GM10248 (cell line): ENCODE data around the gene USP48.

Experiments
- CTCF ChIA-PET: fragments of 300-600 bp; sonication (Branson Sonifier 250); formaldehyde crosslinking; extraction: SDS; loops from one replicate; lab custom pipeline; 2021; ENCODE audit warnings: antibody characterized with exemption; lab: Yijun Ruan, JAX
- POLR2A ChIA-PET: fragments of 350-650 bp; sonication (Branson Sonifier 250); formaldehyde crosslinking; extraction: SDS; loops from one replicate; lab custom pipeline; 2020; ENCODE audit warnings: antibody characterized with exemption; lab: Yijun Ruan, JAX
- DNase-seq: peaks from one replicate; pipeline ENCODE4 v3.0.0; 2012; ENCODE audit errors: extremely low spot score
- TF ChIP-seq, protein P1 (sequence below): IDR thresholded peaks from 2 replicates; pipeline ENCODE4 v1.5.1; 2012; ENCODE audit warnings: mild to moderate bottlenecking, low read depth; ENCODE audit errors: extremely low read depth, missing control alignments, control extremely low read depth

The USP48 gene

DNA sequence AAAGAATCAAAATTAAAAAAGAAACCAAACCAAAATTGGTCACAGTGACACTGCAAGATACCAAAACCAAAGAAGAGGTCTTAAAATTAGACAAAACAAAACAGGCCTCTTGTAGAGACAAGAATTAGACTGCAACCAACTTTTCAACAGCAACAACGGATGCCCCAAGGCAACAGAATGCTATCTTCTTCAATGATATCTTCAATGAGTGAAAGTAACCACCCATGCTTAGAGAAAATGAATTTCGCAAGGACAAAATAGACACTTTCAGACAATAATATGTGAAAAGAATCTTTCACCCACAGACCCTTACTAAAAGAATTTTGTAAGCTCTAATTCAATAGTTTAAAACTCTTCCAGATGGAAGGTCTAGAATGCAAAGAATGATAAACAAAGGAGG, 41.7 kb downstream of the USP48 start:
- TF ChIP-seq, protein P1, sequence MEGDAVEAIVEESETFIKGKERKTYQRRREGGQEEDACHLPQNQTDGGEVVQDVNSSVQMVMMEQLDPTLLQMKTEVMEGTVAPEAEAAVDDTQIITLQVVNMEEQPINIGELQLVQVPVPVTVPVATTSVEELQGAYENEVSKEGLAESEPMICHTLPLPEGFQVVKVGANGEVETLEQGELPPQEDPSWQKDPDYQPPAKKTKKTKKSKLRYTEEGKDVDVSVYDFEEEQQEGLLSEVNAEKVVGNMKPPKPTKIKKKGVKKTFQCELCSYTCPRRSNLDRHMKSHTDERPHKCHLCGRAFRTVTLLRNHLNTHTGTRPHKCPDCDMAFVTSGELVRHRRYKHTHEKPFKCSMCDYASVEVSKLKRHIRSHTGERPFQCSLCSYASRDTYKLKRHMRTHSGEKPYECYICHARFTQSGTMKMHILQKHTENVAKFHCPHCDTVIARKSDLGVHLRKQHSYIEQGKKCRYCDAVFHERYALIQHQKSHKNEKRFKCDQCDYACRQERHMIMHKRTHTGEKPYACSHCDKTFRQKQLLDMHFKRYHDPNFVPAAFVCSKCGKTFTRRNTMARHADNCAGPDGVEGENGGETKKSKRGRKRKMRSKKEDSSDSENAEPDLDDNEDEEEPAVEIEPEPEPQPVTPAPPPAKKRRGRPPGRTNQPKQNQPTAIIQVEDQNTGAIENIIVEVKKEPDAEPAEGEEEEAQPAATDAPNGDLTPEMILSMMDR = no peak
- no peak for DNase-seq
- POLR2A ChIA-PET = no interaction called here
- CTCF ChIA-PET = no interaction called here

GRCh38 chr1:21736876-21737275, 46.1 kb downstream of the USP48 start:
- CTCF ChIA-PET = no interaction called here
- TF ChIP-seq, protein P1 = no peak

DNA sequence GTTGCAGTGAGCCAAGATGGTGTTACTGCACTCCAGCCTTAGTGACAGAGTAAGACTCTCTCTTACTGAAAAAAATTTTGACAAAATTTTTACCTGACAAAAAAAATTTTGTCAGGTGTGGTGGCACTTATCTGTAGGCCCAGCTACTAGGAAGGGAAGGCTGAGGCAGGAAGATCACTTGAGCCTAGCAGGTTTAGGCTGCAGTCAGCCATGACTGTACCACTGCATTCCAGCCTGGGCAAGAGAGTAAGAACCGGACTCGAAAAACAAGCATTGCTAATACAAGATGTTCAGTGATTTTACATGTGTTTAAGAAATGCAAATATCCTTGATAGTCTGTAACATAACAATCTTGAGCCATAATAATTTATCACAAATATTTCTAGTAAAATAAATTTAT, 46.9 kb downstream of the USP48 start:
- TF ChIP-seq, protein P1 = no peak
- DNase-seq = no peak
- CTCF ChIA-PET = no interaction called here
- POLR2A ChIA-PET = no interaction called here

More at GRCh38 chr1:21736876-21737275, 46.1 kb downstream of the USP48 start:
- POLR2A ChIA-PET = no interaction called here
- DNase-seq = no peak

DNA sequence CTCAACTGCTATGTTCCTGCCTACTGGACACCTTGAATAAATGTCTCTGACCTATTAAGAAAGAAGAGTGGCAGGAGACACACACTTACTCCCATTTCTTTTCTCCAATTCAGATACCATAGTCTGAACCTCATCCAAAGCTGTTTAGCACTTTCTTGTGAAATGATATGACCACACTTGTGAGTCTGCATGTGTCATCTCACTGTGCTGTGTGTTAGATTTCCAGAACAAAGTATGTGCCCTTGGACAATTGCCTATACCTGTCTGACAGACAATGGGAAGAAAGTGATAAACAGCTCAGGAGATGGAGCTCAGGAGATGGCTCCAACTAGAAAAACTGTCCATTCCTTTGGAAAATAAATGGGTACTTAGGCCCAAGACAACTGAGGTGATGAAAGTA, 48.4 kb downstream of the USP48 start:
- POLR2A ChIA-PET = no interaction called here
- DNase-seq = no peak
- CTCF ChIA-PET = interaction anchor here (1.2 to 1.9 kb wide), 4 partner anchors 9 to 49 kb away, joined by 3 to 4 read pairs (median 4); no protein-coding TSS in a partner anchor
- TF ChIP-seq, protein P1 = no peak

- DNase-seq = no peak
- ChIA-PET POLR2A (no interaction called here), CTCF (no interaction called here)
- TF ChIP-seq, protein P1 = no peak
Observed at GRCh38 chr1:21732664-21733063, 50.3 kb downstream of the USP48 start.

GRCh38 chr1:21725748-21726392, 57.1 kb downstream of the USP48 start:
- TF ChIP-seq, protein P1 = no peak
- CTCF ChIA-PET = interaction anchor here (1.2 kb wide), 2 partner anchors 16 to 55 kb away, joined by 3 read pairs; no protein-coding TSS in a partner anchor
- POLR2A ChIA-PET = no interaction called here
- DNase-seq = no peak
